Thoracic aorta (tissue), 2 donors: ENCODE data around the gene IRF1. TPM values are rescaled to one million over a fixed set of nuclear protein-coding genes. Genes with fewer than 3 reads are reported as not detected.
A peak's percentile ranks its signal among the peaks of the same experiment; 100 is the strongest.

Experiments
- ATAC-seq: fragments of 150-250 bp; one replicate; pipeline ENCODE4 v1.8.0; 2017; ENCODE audit warnings: low read depth; ENCODE audit not compliant: insufficient number of reproducible peaks, low FRiP score
- DNase-seq: peaks from one replicate; pipeline ENCODE4 v3.0.0-alpha.2; 2020; ENCODE audit warnings: low spot score
- H3K27ac ChIP-seq, 2 donors: fragments of 200-600 bp; sonication (generic); 1 replicate in 1 of 2; 2 replicates in 1 of 2; pipeline ENCODE4 v1.5.1; 2016; ENCODE audit warnings: mild to moderate bottlenecking in 2 of 2, moderate library complexity in 2 of 2
- H3K27me3 ChIP-seq: fragments of 200-600 bp; sonication (generic); replicated peaks from 2 replicates; pipeline ENCODE4 v1.6.0; 2016; ENCODE audit warnings: mild to moderate bottlenecking; ENCODE audit not compliant: insufficient read depth
- H3K36me3 ChIP-seq: fragments of 200-600 bp; sonication (generic); one replicate; pipeline ENCODE4 v1.5.1; 2016
- H3K4me1 ChIP-seq, 2 donors: fragments of 200-600 bp; sonication (generic); 1 replicate in 1 of 2; 2 replicates in 1 of 2; pipeline versions ENCODE4 v1.5.1 to v1.6.0; 2016; ENCODE audit warnings: low read depth in 2 of 2, mild to moderate bottlenecking in 1 of 2; ENCODE audit not compliant: control insufficient read depth in 1 of 2
- H3K4me3 ChIP-seq: fragments of 200-600 bp; sonication (generic); 2 replicates; pipeline ENCODE4 v1.5.1; 2016; ENCODE audit warnings: mild to moderate bottlenecking
- H3K9me3 ChIP-seq: fragments of 200-600 bp; sonication (generic); 2 replicates; pipeline ENCODE4 v1.5.1; 2016
- CTCF ChIP-seq: fragments of 200-600 bp; sonication (generic); IDR thresholded peaks from one replicate; pipeline ENCODE4 v1.5.1; 2019; ENCODE audit warnings: antibody characterized with exemption
- total RNA-seq, 2 donors: library from RNA; depleted of rRNA; stranded (reverse); fragments of >200 nt; gene quantifications; one replicate each; pipeline versions ENCODE4 v1.1.0 to v1.2.3, GENCODE V29; 2016

Gene IRF1
- total RNA-seq, 2 donors from 2014 or later: 31.3 to 57.7 TPM

GRCh38 chr5:132457371-132458225 is 33.0 kb downstream of the IRF1 start:
- Histone ChIP-seq H3K4me3 (no peak overlapping the region), H3K27me3 (no peaks in the 10 kb centered on the region), H3K36me3 (no peaks in the 10 kb centered on the region), H3K27ac (peak overlapping the region in 1 of 2 donors; percentile 35), H3K9me3 (no peaks in the 10 kb centered on the region), H3K4me1 (peaks cover 12 to 26% of the 10 kb centered on the region in 2 donors)
- DNase-seq (no peak), ATAC-seq (no peak)
- no peak for TF ChIP-seq CTCF

- DNase-seq: no peak
- Histone ChIP-seq H3K4me1 (peaks cover 12 to 26% of the 10 kb centered on the region in 2 donors), H3K36me3 (no peaks in the 10 kb centered on the region), H3K27ac (peak overlapping the region; percentile 5 to 35), H3K27me3 (no peaks in the 10 kb centered on the region), H3K4me3 (no peak overlapping the region), H3K9me3 (no peaks in the 10 kb centered on the region)
- TF ChIP-seq CTCF: no peak
- no peak for ATAC-seq
These were observed 33.6 kb downstream of the IRF1 start for GRCh38 chr5:132456987-132457361.

DNA sequence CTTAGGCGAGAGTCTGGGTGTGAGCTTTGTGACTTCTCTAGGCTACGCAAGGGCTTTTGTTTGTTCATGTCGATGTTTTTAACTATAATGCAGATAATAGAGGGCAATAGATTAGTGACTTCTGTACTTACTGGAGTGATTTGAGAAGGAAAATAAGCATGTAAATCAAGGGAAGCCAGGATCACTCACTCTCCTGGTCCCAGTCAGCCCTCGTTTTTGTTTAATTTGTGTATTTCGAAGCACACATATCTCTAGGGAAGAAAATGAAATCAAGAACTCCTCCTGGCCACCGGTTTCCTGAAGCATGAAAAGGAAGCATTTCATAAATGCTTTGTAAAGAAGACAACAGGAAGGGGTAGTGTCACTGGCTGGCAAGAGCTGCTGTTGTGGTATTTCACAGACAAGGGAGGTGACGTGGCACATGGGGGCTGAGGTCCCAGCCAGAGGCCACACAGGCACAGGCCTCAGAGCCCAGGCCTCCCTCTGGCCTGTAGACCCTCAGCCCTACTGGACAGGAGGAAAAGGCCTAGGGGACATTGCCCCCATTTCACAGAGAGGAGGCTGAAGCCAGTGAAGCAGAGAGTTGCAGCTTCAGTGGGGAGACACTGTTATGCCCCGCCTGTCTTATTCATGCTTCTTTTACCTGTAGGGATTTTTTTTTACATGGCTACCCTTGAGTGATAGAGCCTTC is 34.1 kb downstream of the IRF1 start:
- DNase-seq (no peak), ATAC-seq (no peak)
- H3K4me1 ChIP-seq: peaks cover 12 to 26% of the 10 kb centered on the region in 2 donors
- no peaks in the 10 kb centered on the region for H3K27me3 ChIP-seq
- peak overlapping the region; percentile 5 to 40 for H3K27ac ChIP-seq
- no peak for TF ChIP-seq CTCF
- no peaks in the 10 kb centered on the region for H3K36me3 ChIP-seq
- no peak overlapping the region for H3K4me3 ChIP-seq
- no peaks in the 10 kb centered on the region for H3K9me3 ChIP-seq

GRCh38 chr5:132455614-132456115 is 34.9 kb downstream of the IRF1 start:
- Histone ChIP-seq H3K36me3 (no peaks in the 10 kb centered on the region), H3K4me1 (peaks cover 12 to 26% of the 10 kb centered on the region in 2 donors), H3K27me3 (no peaks in the 10 kb centered on the region)

More at GRCh38 chr5:132455614-132456115, 34.9 kb downstream of the IRF1 start:
- no peak overlapping the region for H3K4me3 ChIP-seq
- ATAC-seq: no peak
- no peak for TF ChIP-seq CTCF
- H3K9me3 ChIP-seq: no peaks in the 10 kb centered on the region
- no peak for DNase-seq
- peak overlapping the region in 1 of 2 donors; percentile 40 for H3K27ac ChIP-seq
